Activated CD8-positive, alpha-beta T cell treated with anti-CD3 and anti-CD28 coated beads for 36 hours (primary cell): ENCODE measurements around the gene ADCY5. TPM values are rescaled to one million over a fixed set of nuclear protein-coding genes. Genes with fewer than 3 reads are reported as not detected.

Experiments
- ATAC-seq: fragments of 200-7000 bp; cut with Tn5 transposase; one replicate; pipeline ENCODE4 v1.10.0; 2021; ENCODE audit warnings: mild to moderate bottlenecking, moderate library complexity
- CTCF ChIA-PET: fragments of 350-600 bp; sonication (Branson Sonifier 250); formaldehyde crosslinking; loops from one replicate; lab custom pipeline; 2021; ENCODE audit warnings: antibody characterized with exemption; lab: Charles Lee
- POLR2A ChIA-PET: fragments of 350-600 bp; sonication (Branson Sonifier 250); formaldehyde crosslinking; loops from one replicate; lab custom pipeline; 2021; ENCODE audit warnings: antibody characterized with exemption; lab: Charles Lee
- DNase-seq: peaks from one replicate; pipeline ENCODE4 v3.0.0-alpha.2; 2020
- H3K27ac Mint-ChIP-seq: one replicate; pipeline ENCODE4 v1.8.0; 2021; ENCODE audit warnings: mild to moderate bottlenecking, mixed read lengths
- H3K27me3 Mint-ChIP-seq: one replicate; pipeline ENCODE4 v1.8.0; 2021; ENCODE audit warnings: mixed read lengths
- H3K36me3 Mint-ChIP-seq: one replicate; pipeline ENCODE4 v1.8.0; 2021; ENCODE audit warnings: low read depth, mixed read lengths
- H3K4me1 Mint-ChIP-seq: one replicate; pipeline ENCODE4 v1.8.0; 2021; ENCODE audit warnings: low read depth, mixed read lengths
- H3K4me3 Mint-ChIP-seq: one replicate; pipeline ENCODE4 v1.8.0; 2021; ENCODE audit warnings: mild to moderate bottlenecking, moderate library complexity, mixed read lengths
- H3K9me3 Mint-ChIP-seq: one replicate; pipeline ENCODE4 v1.8.0; 2021; ENCODE audit warnings: mixed read lengths
- CTCF ChIP-seq: fragments of 200-600 bp; IDR thresholded peaks from one replicate; pipeline ENCODE4 v1.8.0; 2022; ENCODE audit warnings: antibody characterized with exemption, mild to moderate bottlenecking
- intact Hi-C: fragments of 100-400 bp; cut with micrococcal nuclease; formaldehyde crosslinking; loops from one replicate; pipeline ENCODE4 v1.10.0; 2022
- total RNA-seq, 2 experiments: library from RNA; stranded (reverse); gene quantifications; one replicate each; pipeline ENCODE4 v1.2.3, GENCODE V29; 2021

ADCY5 gene
- total RNA-seq, 2 experiments from 2014 or later = not detected

GRCh38 chr3:123476967-123477750, 28.3 kb upstream of the ADCY5 start:
- DNase-seq (no peak), ATAC-seq (no peak)
- no peak for TF ChIP-seq CTCF
- Mint-ChIP-seq H3K27ac (no peak overlapping the region), H3K27me3 (peaks cover 15% of the 10 kb centered on the region), H3K9me3 (no peaks in the 10 kb centered on the region), H3K4me3 (no peak overlapping the region), H3K36me3 (no peaks in the 10 kb centered on the region), H3K4me1 (peaks cover 3% of the 10 kb centered on the region)
- POLR2A ChIA-PET = no interaction called here
- intact Hi-C loops = no loop called here
- CTCF ChIA-PET = interaction anchor here (1.3 to 1.9 kb wide), 2 partner anchors 11 to 12 kb away, joined by 3 to 5 read pairs; no protein-coding TSS in a partner anchor

- H3K9me3 Mint-ChIP-seq = no peaks in the 10 kb centered on the region
- CTCF ChIA-PET = interaction anchor here (0.6 kb wide), 1 partner anchor 13 kb away, joined by 3 read pairs; no protein-coding TSS in a partner anchor
- POLR2A ChIA-PET = interaction anchor here (1.3 kb wide), 1 partner anchor 49 kb away, joined by 4 read pairs; no protein-coding TSS in a partner anchor
- intact Hi-C loops = no loop called here
- no peak for TF ChIP-seq CTCF
- H3K27me3 Mint-ChIP-seq = peaks cover 15% of the 10 kb centered on the region
- no peak overlapping the region for H3K27ac Mint-ChIP-seq
- H3K4me3 Mint-ChIP-seq = no peak overlapping the region
- no peaks in the 10 kb centered on the region for H3K36me3 Mint-ChIP-seq
- DNase-seq = no peak
- H3K4me1 Mint-ChIP-seq = peaks cover 3% of the 10 kb centered on the region
- no peak for ATAC-seq
Observed at GRCh38 chr3:123475786-123476185, 26.9 kb upstream of the ADCY5 start.

GRCh38 chr3:123471106-123471505, 22.2 kb upstream of the ADCY5 start:
- peaks cover 5% of the 10 kb centered on the region for H3K27me3 Mint-ChIP-seq
- intact Hi-C loops = no loop called here
- DNase-seq = no peak
- no peak for TF ChIP-seq CTCF
- ChIA-PET CTCF (no interaction called here), POLR2A (no interaction called here)
- no peak overlapping the region for H3K4me3 Mint-ChIP-seq
- no peak for ATAC-seq
- H3K36me3 Mint-ChIP-seq = no peaks in the 10 kb centered on the region
- no peaks in the 10 kb centered on the region for H3K9me3 Mint-ChIP-seq
- peaks cover 3% of the 10 kb centered on the region for H3K4me1 Mint-ChIP-seq
- H3K27ac Mint-ChIP-seq = no peak overlapping the region

GRCh38 chr3:123469323-123469995, 20.6 kb upstream of the ADCY5 start:
- Mint-ChIP-seq H3K9me3 (no peaks in the 10 kb centered on the region), H3K4me3 (no peak overlapping the region), H3K36me3 (no peaks in the 10 kb centered on the region), H3K27me3 (no peaks in the 10 kb centered on the region), H3K27ac (no peak overlapping the region), H3K4me1 (no peaks in the 10 kb centered on the region)
- ATAC-seq = no peak
- no peak for TF ChIP-seq CTCF
- ChIA-PET POLR2A (no interaction called here), CTCF (no interaction called here)
- intact Hi-C loops = no loop called here
- no peak for DNase-seq

- Mint-ChIP-seq H3K4me3 (no peak overlapping the region), H3K9me3 (no peaks in the 10 kb centered on the region), H3K27me3 (peaks cover 2% of the 10 kb centered on the region), H3K36me3 (no peaks in the 10 kb centered on the region), H3K27ac (no peak overlapping the region), H3K4me1 (no peaks in the 10 kb centered on the region)
- ChIA-PET POLR2A (no interaction called here), CTCF (interaction anchor here (1.2 kb wide), 1 partner anchor 92 kb away, joined by 3 read pairs; no protein-coding TSS in a partner anchor)
- ATAC-seq = no peak
- TF ChIP-seq CTCF = no peak
- intact Hi-C loops = no loop called here
- DNase-seq = no peak
Observed at GRCh38 chr3:123467046-123467445, 18.2 kb upstream of the ADCY5 start.
